ENCODE results near the gene PHIP.

The PHIP gene

GRCh38 chr6:79042088-79042798 is 35.8 kb downstream of the PHIP start:
- no peaks in the 10 kb centered on the region for H3K36me3 ChIP-seq (ENCODE audit: insufficient read depth)
- H3K79me2 ChIP-seq (ENCODE audit: insufficient read depth, low read depth), result 0 out of 2 replicates have a peak, but pooled peaks cover 12% of the 10 kb centered on the region
- no peak overlapping the region for H3K27ac ChIP-seq
- H3K9ac ChIP-seq, result no peak overlapping the region
- peaks cover 40% of the 10 kb centered on the region for H3K4me1 ChIP-seq (ENCODE audit: low read depth, poor library complexity, severe bottlenecking)
- H3K4me2 ChIP-seq, result peak overlapping the region; percentile 6; the same call in 1 of the 2 replicates
- no peak for TF ChIP-seq CTCF (conservative IDR thresholded peaks at IDR 0.05; ENCODE audit: low read depth, low read length)
- H3K4me3 ChIP-seq (IDR thresholded peaks at IDR 0.05; ENCODE audit: insufficient read depth, low read depth, low read length), result no peak overlapping the region
- no peaks in the 10 kb centered on the region for H3K27me3 ChIP-seq (ENCODE audit: insufficient read depth, low read depth)
- no peak overlapping the region for H2AFZ ChIP-seq (ENCODE audit: low read depth)
- no peaks in the 10 kb centered on the region for H4K20me1 ChIP-seq (ENCODE audit: insufficient read depth)

GRCh38 chr6:79040083-79040482 is 38.0 kb downstream of the PHIP start:
- H3K4me2 ChIP-seq, result no peak overlapping the region
- H3K27ac ChIP-seq, result no peak overlapping the region
- H3K27me3 ChIP-seq (ENCODE audit: insufficient read depth, low read depth), result no peaks in the 10 kb centered on the region
- H4K20me1 ChIP-seq (ENCODE audit: insufficient read depth), result no peaks in the 10 kb centered on the region
- no peak overlapping the region for H3K9ac ChIP-seq
- no peak for TF ChIP-seq CTCF (conservative IDR thresholded peaks at IDR 0.05; ENCODE audit: low read depth, low read length)
- H2AFZ ChIP-seq (ENCODE audit: low read depth), result no peak overlapping the region
- H3K79me2 ChIP-seq (ENCODE audit: insufficient read depth, low read depth), result 0 out of 2 replicates have a peak, but pooled peaks cover 14% of the 10 kb centered on the region
- H3K4me1 ChIP-seq (ENCODE audit: low read depth, poor library complexity, severe bottlenecking), result peaks cover 40% of the 10 kb centered on the region
- H3K36me3 ChIP-seq (ENCODE audit: insufficient read depth), result no peaks in the 10 kb centered on the region
- no peak overlapping the region for H3K4me3 ChIP-seq (IDR thresholded peaks at IDR 0.05; ENCODE audit: insufficient read depth, low read depth, low read length)

GRCh38 chr6:79038061-79038460 is 40.0 kb downstream of the PHIP start:
- H3K4me2 ChIP-seq, result no peak overlapping the region

GRCh38 chr6:79034865-79035264 is 43.2 kb downstream of the PHIP start:
- Histone ChIP-seq H4K20me1 (ENCODE audit: insufficient read depth) (no peaks in the 10 kb centered on the region), H3K9ac (no peak overlapping the region), H3K79me2 (ENCODE audit: insufficient read depth, low read depth) (0 out of 2 replicates have a peak, but pooled peaks cover 14% of the 10 kb centered on the region), H3K27me3 (ENCODE audit: insufficient read depth, low read depth) (no peaks in the 10 kb centered on the region), H2AFZ (ENCODE audit: low read depth) (no peak overlapping the region), H3K36me3 (ENCODE audit: insufficient read depth) (no peaks in the 10 kb centered on the region), H3K4me3 (IDR thresholded peaks at IDR 0.05; ENCODE audit: insufficient read depth, low read depth, low read length) (no peak overlapping the region), H3K4me2 (no peak overlapping the region), H3K27ac (no peak overlapping the region), H3K4me1 (ENCODE audit: low read depth, poor library complexity, severe bottlenecking) (peaks cover 4% of the 10 kb centered on the region)
- TF ChIP-seq CTCF (conservative IDR thresholded peaks at IDR 0.05; ENCODE audit: low read depth, low read length), result no peak

More at GRCh38 chr6:79038061-79038460, 40.0 kb downstream of the PHIP start:
- no peaks in the 10 kb centered on the region for H4K20me1 ChIP-seq (ENCODE audit: insufficient read depth)
- H3K27ac ChIP-seq, result no peak overlapping the region
- H3K4me1 ChIP-seq (ENCODE audit: low read depth, poor library complexity, severe bottlenecking), result peaks cover 34% of the 10 kb centered on the region
- H2AFZ ChIP-seq (ENCODE audit: low read depth), result no peak overlapping the region
- no peaks in the 10 kb centered on the region for H3K27me3 ChIP-seq (ENCODE audit: insufficient read depth, low read depth)
- H3K4me3 ChIP-seq (IDR thresholded peaks at IDR 0.05; ENCODE audit: insufficient read depth, low read depth, low read length), result no peak overlapping the region
- no peak for TF ChIP-seq CTCF (conservative IDR thresholded peaks at IDR 0.05; ENCODE audit: low read depth, low read length)
- 0 out of 2 replicates have a peak, but pooled peaks cover 14% of the 10 kb centered on the region for H3K79me2 ChIP-seq (ENCODE audit: insufficient read depth, low read depth)
- H3K9ac ChIP-seq, result no peak overlapping the region
- no peaks in the 10 kb centered on the region for H3K36me3 ChIP-seq (ENCODE audit: insufficient read depth)

All from KMS-11 (cell line).